Activated CD4-positive, alpha-beta T cell treated with anti-CD3 and anti-CD28 coated beads, Interleukin-2, amount 50 U/mL, for 24 hours (primary cell): ENCODE results near the gene METRNL.
"Not testable (repeated sequence)": the region's sequence is repeated elsewhere in the genome, so short reads cannot be mapped to it uniquely, and the experiment has no call there.

Experiments
- DNase-seq, 2 donors: peaks; one replicate each; pipeline ENCODE4 v3.0.0-alpha.2; 2020; ENCODE audit warnings: low read depth in 1 of 2, low spot score in 1 of 2

METRNL gene

GRCh38 chr17:83118071-83118841, 38.8 kb downstream of the METRNL start:
- no peak for DNase-seq

DNA sequence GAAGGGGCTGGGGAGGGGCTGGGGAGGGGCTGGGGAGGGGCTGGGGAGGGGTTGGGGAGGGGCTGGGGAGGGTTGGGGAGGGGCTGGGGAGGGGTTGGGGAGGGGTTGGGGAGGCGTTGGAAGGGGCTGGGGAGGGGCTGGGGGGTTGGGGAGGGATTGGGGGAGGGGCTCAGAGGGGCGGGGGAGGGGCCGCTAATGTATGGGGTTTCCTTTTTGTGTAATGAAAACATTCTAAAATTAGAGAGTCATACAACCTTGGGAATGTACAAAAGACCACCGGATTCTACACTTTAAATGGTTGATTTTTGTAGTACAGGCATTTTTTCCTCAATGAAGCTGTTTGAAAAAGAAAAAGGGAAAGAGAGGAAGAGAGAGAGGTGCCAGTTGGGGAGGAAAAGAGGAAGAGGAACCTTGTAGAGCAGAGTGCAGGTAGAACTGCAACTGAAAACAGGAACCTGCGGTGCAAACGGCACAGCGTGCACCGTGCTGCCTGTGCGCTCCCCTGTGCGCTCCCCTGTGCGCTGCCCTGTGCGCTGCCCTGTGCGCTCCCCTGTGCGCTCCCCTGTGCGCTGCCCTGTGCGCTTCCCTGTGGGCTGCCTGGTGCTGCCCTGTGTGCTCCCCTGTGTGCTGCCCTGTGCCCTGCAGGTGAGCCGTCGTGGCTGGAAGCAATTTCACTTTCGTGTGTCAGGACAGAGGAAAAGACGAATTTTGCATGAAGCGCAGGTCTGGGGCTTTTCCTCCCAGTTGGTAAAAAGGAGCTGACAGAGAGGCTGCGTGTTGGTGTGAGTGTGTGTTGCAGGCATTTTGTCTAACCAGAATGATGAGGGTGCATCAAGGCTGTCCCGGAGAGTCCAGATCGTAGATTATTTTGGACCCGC, 40.8 kb downstream of the METRNL start:
- no peak for DNase-seq

DNA sequence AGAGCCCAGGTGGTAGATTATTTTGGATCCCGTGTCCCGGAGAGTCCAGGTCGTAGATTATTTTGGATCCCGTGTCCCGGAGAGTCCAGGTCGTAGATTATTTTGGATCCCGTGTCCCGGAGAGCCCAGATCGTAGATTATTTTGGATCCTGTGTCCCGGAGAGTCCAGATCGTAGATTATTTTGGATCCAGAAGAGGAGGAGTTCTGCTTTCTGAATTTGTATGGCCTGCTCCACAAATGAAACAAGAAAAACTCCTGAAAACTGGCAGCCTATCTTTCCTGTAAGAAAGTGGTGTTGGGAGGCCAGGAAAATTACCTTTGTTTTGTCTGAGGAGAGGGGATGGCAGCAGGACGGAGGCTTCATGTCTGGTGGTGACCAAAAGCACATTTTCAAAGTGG, 42.1 kb downstream of the METRNL start:
- not testable (repeated sequence) for DNase-seq

DNA sequence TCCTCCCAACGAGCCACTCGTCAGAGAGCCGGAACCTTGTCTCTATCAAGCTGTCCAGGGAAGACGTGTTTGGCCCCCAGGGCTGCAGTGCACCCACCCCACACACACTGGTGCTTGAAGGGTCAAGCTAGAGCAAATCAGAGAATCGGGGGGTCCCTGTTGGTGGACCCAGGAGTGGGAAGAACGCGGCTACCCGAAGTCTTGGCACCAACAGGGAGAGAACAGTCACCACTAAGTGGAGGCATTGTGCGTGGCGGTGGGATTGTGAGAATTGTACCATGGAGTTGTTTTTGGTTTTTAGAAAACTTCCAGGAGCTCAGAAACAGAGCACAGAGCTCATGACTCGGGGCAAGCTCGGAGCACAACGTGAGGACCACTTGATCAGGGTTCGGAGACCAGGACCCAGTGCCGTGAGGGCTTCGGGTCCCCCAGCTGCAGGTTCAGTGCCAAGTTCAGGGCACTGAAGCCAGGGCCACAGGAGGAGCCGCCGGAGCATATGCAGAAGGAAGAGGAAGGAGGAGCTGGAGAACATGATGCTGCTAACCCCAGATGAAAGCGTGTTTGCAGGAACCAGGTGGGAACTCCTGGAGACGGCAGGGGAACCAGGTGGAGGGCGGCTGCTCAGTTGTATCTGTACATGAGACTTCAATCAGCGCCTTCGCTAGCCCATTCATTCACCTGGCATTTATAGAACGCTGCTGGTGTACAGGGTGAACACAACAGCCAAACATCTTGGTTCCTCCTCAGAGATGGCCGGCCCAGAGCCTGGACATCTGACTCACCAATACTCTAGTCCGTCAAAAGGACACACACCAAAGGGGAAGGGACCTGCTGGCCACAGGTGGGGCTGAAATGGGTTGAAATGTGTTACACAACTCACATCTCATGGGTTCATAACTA, 42.8 kb downstream of the METRNL start:
- DNase-seq, result no peak

DNA sequence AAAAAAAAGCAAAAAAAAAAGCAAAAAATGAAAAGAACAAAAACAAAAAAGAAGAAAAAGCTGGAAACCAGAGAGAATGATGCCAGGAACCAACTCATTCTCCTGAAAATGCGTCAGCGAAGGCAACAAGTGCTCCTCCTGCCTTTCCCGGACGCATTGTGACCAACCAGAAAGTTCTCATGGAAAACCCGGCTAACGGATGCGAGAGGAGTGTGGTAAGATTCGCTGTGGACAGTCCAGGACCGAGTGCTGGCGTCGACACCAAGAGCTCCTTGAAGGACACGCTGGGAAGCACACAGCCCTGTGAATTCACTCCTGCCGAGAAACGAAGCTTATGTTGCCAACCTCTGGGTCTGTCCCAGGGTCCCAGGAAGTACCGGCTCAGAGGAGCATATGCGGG, 43.4 kb downstream of the METRNL start:
- DNase-seq, result no peak

GRCh38 chr17:83123896-83124801, 44.7 kb downstream of the METRNL start:
- no peak for DNase-seq

GRCh38 chr17:83124871-83125514, 45.6 kb downstream of the METRNL start:
- no peak for DNase-seq

GRCh38 chr17:83125515-83126274, 46.3 kb downstream of the METRNL start:
- DNase-seq, result no peak

DNA sequence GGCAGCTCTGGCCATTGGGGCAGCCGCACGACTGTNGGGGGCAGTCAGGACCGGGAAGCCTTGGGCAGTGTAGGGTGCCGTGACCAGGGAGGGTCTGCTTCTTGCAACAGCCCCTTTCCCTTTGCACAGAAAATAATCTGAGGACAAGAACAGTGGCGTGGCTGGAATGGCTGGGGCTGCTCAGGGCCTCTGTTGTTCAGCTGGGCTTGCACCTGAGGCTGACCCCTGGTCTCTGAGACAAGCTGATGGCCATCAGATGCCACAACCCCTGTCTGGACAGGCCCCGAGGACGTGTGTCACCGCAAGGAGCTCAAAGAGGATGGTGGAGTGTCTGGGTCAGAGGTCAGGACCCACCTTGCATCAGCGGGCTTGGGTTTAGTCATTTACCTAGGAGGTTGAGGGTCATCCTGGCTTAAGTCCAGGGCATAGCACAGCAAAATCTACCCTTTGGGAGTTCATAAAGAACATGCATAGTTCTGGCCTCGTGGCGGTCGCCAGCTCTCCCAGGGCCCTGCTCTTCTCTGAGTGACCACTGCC, 46.9 kb downstream of the METRNL start:
- DNase-seq, result no peak

- no peak for DNase-seq
These were observed 48.2 kb downstream of the METRNL start for GRCh38 chr17:83127431-83128160.

DNA sequence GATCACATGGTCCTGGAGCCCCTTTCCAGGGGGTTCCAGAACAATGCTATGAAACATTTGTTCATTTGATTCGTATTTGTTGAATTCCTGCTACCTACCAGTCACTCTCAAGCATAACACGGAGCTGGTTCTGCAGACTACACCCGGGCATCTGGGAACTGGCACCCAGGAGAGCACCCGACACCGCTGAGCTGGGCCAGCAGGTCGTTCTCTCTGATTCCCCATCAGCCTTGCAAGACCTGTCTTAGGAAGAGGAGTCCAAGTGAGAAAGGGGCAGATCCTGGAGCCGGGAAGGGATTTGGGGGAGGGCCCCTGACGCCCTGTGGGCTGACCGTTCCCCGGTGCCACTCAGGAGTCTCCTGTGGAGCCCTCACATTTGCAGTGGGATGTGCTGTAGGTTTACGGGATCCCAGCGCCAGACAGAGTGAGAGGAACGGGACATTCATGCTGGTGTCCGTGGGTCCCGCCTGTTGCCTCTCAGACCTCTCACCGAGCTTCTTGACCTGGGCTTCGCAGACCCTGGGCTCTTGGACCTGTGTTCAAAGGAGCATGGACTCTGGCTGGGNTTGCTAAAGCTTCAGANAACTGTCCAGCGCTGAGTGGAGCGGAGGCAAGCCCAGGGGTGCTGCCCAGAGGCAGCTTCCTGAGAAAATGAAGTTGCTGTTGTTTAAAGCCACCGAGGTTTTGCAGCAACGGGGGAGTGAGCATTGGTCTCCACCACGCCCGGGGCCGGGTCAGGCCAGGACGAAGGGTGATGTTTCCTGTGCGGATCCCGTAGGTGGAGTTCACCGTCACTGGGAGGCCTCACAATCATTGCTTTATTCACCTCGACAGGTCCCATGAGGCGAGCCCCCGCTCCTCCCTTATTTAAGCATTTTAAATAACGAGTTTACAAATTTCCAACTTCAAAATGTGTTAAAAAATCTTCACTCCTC, 49.2 kb downstream of the METRNL start:
- no peak for DNase-seq

DNA sequence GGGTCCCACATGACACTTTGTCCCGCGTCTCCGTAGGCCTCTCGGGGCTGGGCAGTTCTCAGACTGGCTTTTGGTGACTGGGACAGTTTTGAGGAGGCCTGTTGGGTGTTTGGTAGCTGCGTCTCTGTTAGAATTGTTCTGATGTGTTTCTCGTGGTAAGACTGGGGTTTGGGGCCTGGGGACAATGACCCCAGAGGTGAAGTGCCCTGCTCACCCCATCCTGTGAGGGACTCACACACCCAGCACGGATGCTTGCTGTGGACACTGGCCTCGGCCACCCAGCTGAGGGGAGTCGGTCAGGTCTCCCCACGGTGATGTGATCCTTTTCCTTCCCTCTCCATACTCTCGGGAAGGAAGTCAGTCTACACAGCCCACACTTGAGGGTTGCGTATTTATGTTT, 50.3 kb downstream of the METRNL start:
- no peak for DNase-seq

GRCh38 chr17:83131401-83132011, 52.1 kb downstream of the METRNL start:
- DNase-seq, result no peak

DNA sequence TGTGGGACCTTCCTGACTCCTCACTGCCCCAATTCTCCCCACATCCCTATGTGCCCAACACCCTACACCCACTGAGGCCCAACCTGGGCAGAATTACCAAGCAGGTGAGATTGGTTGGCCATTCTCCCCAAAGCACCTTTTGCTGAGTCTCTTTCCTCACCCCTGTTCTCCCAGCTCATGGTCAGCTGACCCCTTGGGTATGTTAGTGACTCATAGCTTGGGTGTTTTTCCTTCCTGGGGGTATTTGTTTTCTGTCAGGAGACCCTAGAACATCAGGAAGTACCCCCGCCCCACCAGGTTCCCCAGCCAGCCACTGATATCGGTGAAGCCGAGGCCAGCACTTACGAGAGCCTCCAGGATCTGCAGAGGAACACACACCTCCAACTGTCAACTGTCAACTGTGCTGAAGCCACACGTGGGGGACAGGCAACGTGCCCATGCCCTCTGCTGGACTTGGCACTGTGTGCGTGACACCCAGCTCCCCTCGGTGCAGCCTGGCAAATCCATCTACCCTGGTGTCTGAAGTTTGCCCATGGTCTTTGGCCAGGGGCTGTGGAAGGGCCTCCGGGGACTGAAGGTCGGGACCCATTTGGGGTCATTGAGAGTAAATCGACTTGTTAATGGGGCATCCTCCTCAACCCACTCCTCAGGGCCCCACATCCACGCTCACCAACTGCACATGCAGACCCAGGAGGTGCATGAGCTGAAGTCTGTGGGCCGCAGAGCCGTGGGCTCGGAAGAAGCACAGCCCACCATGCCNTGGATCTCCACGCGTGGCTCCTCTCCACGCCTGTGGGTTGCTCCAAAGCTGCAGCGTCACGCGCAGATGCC, 53.1 kb downstream of the METRNL start:
- DNase-seq, result no peak

DNA sequence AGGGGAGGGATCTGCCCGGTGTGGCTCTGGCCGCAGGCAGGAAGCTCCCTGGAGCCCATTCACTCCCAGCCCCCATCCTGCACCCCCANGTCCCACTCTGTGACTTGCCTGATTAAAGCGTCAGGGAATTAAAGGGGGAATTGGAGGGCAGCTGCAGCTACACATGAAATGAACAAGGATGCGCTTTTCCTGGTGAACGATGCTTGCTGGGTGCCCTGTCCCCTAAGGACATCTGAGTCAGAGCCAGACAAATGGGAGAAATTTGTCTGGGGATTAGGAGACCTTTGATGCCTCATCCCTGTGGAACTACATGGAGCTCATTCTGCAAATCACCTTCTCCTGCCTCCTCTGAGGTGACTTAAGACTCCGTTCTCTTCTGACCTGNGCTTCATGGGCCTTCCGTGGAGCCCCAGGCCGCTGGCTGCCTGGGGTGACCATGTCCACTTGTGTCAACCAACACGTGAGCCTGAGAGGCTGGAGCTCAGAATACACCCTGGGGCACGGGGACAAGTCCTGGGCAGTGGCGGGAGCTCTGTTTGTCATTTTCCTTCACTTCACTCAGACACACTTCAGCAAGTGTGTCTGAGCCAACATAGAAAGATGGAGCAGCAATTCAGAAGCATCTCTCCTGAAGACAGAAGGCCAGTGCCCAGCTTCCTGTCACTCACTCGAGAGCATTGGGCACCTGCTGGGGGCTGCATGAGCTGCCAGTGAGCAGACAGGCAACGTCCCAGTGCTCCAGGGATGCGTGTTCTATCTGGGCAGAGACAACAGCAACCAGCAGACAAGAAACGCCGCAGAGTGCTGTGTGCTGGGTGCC, 54.1 kb downstream of the METRNL start:
- DNase-seq, result no peak
